ENCODE results near the gene NARS2. TPM values are rescaled to one million over a fixed set of nuclear protein-coding genes. Genes with fewer than 3 reads are reported as not detected.

Gene NARS2
- total RNA-seq, 2 experiments from 2014 or later: 12.8 to 14.5 TPM

- Mint-ChIP-seq H3K27me3 (no peaks in the 10 kb centered on the region), H3K9me3 (peaks cover 1% of the 10 kb centered on the region), H3K27ac (no peak overlapping the region), H3K4me1 (peaks cover 3% of the 10 kb centered on the region), H3K4me3 (no peak overlapping the region), H3K36me3 (peaks cover 13% of the 10 kb centered on the region)
- ATAC-seq (ENCODE audit: low read depth) (no peak), DNase-seq (no peak)
- POLR2A ChIA-PET: no interaction called here
Observed at GRCh38 chr11:78548911-78549590, 25.6 kb downstream of the NARS2 start.

- peaks cover 3% of the 10 kb centered on the region for H3K4me1 Mint-ChIP-seq
- no peaks in the 10 kb centered on the region for H3K27me3 Mint-ChIP-seq
- H3K36me3 Mint-ChIP-seq: peaks cover 14% of the 10 kb centered on the region
- peaks cover 3% of the 10 kb centered on the region for H3K9me3 Mint-ChIP-seq
- POLR2A ChIA-PET: no interaction called here
- no peak for ATAC-seq (ENCODE audit: low read depth)
- H3K4me3 Mint-ChIP-seq: no peak overlapping the region
- H3K27ac Mint-ChIP-seq: no peak overlapping the region
- no peak for DNase-seq
Observed at GRCh38 chr11:78547931-78548705, 26.5 kb downstream of the NARS2 start.

- POLR2A ChIA-PET: no interaction called here
- H3K27ac Mint-ChIP-seq: no peak overlapping the region
- peaks cover 18% of the 10 kb centered on the region for H3K36me3 Mint-ChIP-seq
- ATAC-seq (ENCODE audit: low read depth) (no peak), DNase-seq (no peak)
- peaks cover 3% of the 10 kb centered on the region for H3K4me1 Mint-ChIP-seq
- H3K4me3 Mint-ChIP-seq: no peak overlapping the region
- H3K27me3 Mint-ChIP-seq: no peaks in the 10 kb centered on the region
- H3K9me3 Mint-ChIP-seq: peaks cover 6% of the 10 kb centered on the region
Observed at GRCh38 chr11:78542007-78542406, 32.7 kb downstream of the NARS2 start.

DNA sequence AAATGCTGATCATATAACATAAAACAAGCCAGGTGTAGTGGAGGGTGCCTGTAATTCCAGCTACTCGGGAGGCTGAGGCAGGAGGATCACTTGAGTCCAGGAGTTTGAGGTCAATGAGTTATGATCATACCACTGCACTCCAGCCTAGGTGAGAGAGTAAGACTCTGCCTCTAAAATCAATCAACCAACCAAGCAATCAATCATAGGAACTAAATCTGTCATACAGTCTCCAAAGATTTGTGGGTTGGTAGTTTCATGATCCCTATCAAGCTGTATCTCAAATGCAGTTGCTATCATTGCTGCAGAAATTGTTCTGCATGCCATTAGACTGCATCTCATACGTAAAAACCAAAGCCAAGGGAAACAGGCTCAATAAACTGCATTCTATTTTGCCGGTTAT is 33.1 kb downstream of the NARS2 start:
- Mint-ChIP-seq H3K36me3 (peaks cover 20% of the 10 kb centered on the region), H3K4me1 (peaks cover 3% of the 10 kb centered on the region), H3K9me3 (peaks cover 6% of the 10 kb centered on the region), H3K27me3 (no peaks in the 10 kb centered on the region), H3K27ac (no peak overlapping the region), H3K4me3 (no peak overlapping the region)
- DNase-seq (no peak), ATAC-seq (ENCODE audit: low read depth) (no peak)
- POLR2A ChIA-PET: no interaction called here

DNA sequence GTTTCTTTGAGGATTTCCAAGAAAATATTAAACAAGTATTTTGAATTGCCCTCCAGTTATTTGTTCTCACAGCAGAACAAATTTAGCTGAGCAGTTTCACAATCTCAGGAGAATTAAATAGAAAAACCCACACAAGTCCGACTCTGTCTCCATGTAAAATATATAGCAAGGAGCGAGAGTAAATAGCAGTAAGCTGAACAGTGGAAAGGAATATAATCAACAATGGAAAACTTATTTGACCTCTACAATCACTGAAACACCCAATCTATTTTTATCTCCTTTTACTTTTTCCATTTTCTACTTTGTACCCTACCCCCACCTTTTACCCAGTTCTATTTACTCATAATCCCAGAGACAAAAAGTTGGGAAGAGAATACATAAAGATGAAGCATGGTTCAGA is 34.4 kb downstream of the NARS2 start:
- peaks cover 3% of the 10 kb centered on the region for H3K4me1 Mint-ChIP-seq
- DNase-seq: no peak
- H3K4me3 Mint-ChIP-seq: no peak overlapping the region
- POLR2A ChIA-PET: no interaction called here
- H3K36me3 Mint-ChIP-seq: peaks cover 17% of the 10 kb centered on the region
- peaks cover 6% of the 10 kb centered on the region for H3K9me3 Mint-ChIP-seq
- ATAC-seq (ENCODE audit: low read depth): no peak
- H3K27ac Mint-ChIP-seq: no peak overlapping the region
- H3K27me3 Mint-ChIP-seq: no peaks in the 10 kb centered on the region

DNA sequence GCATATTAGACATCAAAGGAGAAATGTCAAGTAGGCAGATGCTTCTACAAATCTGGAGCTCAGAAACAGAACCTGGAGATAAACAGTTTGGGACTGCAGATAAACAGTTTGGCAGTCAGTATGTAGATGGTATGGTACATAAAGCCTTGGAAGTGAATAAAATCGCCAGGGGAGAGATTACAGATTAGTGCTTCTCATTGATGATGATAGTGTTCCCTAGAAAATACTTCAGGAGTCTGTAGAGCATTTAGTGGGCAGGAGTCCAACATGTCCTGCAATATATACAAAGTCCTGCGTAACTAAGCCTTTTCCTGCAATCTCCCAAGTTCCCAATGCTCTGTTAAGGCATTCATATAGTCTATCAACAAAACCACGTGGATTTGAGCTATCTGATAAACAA is 35.2 kb downstream of the NARS2 start:
- peaks cover 5% of the 10 kb centered on the region for H3K9me3 Mint-ChIP-seq
- POLR2A ChIA-PET: no interaction called here
- H3K4me3 Mint-ChIP-seq: no peak overlapping the region
- ATAC-seq (ENCODE audit: low read depth): no peak
- no peaks in the 10 kb centered on the region for H3K27me3 Mint-ChIP-seq
- no peak for DNase-seq
- H3K36me3 Mint-ChIP-seq: peaks cover 15% of the 10 kb centered on the region
- no peak overlapping the region for H3K27ac Mint-ChIP-seq
- peaks cover 3% of the 10 kb centered on the region for H3K4me1 Mint-ChIP-seq

- H3K4me1 Mint-ChIP-seq: peaks cover 5% of the 10 kb centered on the region
- DNase-seq: no peak
- no peak overlapping the region for H3K27ac Mint-ChIP-seq
- H3K36me3 Mint-ChIP-seq: peaks cover 17% of the 10 kb centered on the region
- H3K4me3 Mint-ChIP-seq: no peak overlapping the region
- no peaks in the 10 kb centered on the region for H3K27me3 Mint-ChIP-seq
- ATAC-seq (ENCODE audit: low read depth): no peak
- POLR2A ChIA-PET: no interaction called here
- H3K9me3 Mint-ChIP-seq: peaks cover 3% of the 10 kb centered on the region
Observed at GRCh38 chr11:78536933-78537332, 37.7 kb downstream of the NARS2 start.

DNA sequence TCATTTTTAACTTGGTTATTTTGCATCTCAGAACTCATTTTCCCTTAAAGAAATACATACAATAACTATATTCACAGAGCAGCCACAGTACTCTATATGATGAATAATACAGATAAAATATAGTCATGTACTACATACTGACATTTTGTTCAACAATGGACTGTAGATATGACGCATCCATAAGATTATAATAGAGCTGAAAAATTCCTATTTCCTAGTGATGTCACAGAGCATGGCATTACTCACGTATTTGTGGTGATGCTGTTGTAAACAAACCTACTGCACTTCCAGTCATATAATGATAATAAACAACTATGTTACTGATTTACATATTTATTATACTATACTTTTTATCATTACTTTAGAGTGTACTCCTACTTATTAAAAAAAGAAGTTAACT is 38.7 kb downstream of the NARS2 start:
- POLR2A ChIA-PET: no interaction called here

GRCh38 chr11:78535027-78535426 is 39.6 kb downstream of the NARS2 start:
- no peak for ATAC-seq (ENCODE audit: low read depth)
- H3K9me3 Mint-ChIP-seq: peaks cover 3% of the 10 kb centered on the region
- H3K27me3 Mint-ChIP-seq: no peaks in the 10 kb centered on the region
- H3K4me3 Mint-ChIP-seq: no peak overlapping the region
- H3K27ac Mint-ChIP-seq: no peak overlapping the region
- peaks cover 4% of the 10 kb centered on the region for H3K4me1 Mint-ChIP-seq
- POLR2A ChIA-PET: no interaction called here
- H3K36me3 Mint-ChIP-seq: peaks cover 16% of the 10 kb centered on the region
- DNase-seq: no peak

More for the DNA sequence above, 38.7 kb downstream of the NARS2 start:
- H3K4me1 Mint-ChIP-seq: peaks cover 4% of the 10 kb centered on the region
- H3K27ac Mint-ChIP-seq: no peak overlapping the region
- ATAC-seq (ENCODE audit: low read depth): no peak
- H3K9me3 Mint-ChIP-seq: peaks cover 3% of the 10 kb centered on the region
- H3K36me3 Mint-ChIP-seq: peaks cover 16% of the 10 kb centered on the region
- no peak overlapping the region for H3K4me3 Mint-ChIP-seq
- DNase-seq: no peak
- H3K27me3 Mint-ChIP-seq: no peaks in the 10 kb centered on the region

DNA sequence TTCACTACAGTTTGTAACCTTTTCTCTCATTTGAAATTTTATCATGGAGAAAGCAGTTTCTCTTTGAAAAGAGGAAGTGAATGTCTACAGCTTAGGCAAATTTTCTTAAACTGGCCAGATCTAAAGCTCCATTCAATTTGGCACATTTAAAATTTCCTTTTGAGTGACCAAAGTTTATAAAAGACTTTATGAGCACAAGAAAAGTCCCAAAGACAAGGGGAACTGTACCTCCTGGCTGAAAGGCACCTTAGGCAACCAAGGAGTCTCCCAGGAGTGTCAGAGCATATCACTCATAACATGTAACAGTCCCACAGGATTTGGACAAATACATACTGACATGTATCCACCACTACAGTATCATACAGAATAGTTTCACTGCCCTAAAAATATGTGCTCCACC is 41.3 kb downstream of the NARS2 start:
- Mint-ChIP-seq H3K4me3 (no peak overlapping the region), H3K9me3 (peaks cover 2% of the 10 kb centered on the region), H3K36me3 (peaks cover 14% of the 10 kb centered on the region), H3K4me1 (peaks cover 4% of the 10 kb centered on the region), H3K27me3 (no peaks in the 10 kb centered on the region), H3K27ac (no peak overlapping the region)
- ATAC-seq (ENCODE audit: low read depth) (no peak), DNase-seq (no peak)
- POLR2A ChIA-PET: no interaction called here

GRCh38 chr11:78532991-78533390 is 41.7 kb downstream of the NARS2 start:
- Mint-ChIP-seq H3K27me3 (no peaks in the 10 kb centered on the region), H3K36me3 (peaks cover 11% of the 10 kb centered on the region), H3K4me1 (peaks cover 2% of the 10 kb centered on the region), H3K27ac (no peak overlapping the region), H3K9me3 (no peaks in the 10 kb centered on the region), H3K4me3 (no peak overlapping the region)
- POLR2A ChIA-PET: no interaction called here
- no peak for DNase-seq
- no peak for ATAC-seq (ENCODE audit: low read depth)

GRCh38 chr11:78526497-78527146 is 48.0 kb downstream of the NARS2 start:
- DNase-seq: no peak
- no peak for ATAC-seq (ENCODE audit: low read depth)
- POLR2A ChIA-PET: interaction anchor here (0.6 kb wide), 1 partner anchor 22 kb away, joined by 3 read pairs; no protein-coding TSS in a partner anchor
- H3K36me3 Mint-ChIP-seq: peaks cover 14% of the 10 kb centered on the region
- no peak overlapping the region for H3K4me3 Mint-ChIP-seq
- no peaks in the 10 kb centered on the region for H3K4me1 Mint-ChIP-seq
- H3K27me3 Mint-ChIP-seq: no peaks in the 10 kb centered on the region
- no peak overlapping the region for H3K27ac Mint-ChIP-seq
- H3K9me3 Mint-ChIP-seq: no peaks in the 10 kb centered on the region

GRCh38 chr11:78525720-78526119 is 48.9 kb downstream of the NARS2 start:
- POLR2A ChIA-PET: no interaction called here
- no peak overlapping the region for H3K27ac Mint-ChIP-seq
- DNase-seq (no peak), ATAC-seq (ENCODE audit: low read depth) (no peak)
- no peaks in the 10 kb centered on the region for H3K4me1 Mint-ChIP-seq
- H3K4me3 Mint-ChIP-seq: no peak overlapping the region
- peaks cover 13% of the 10 kb centered on the region for H3K36me3 Mint-ChIP-seq
- H3K9me3 Mint-ChIP-seq: no peaks in the 10 kb centered on the region
- H3K27me3 Mint-ChIP-seq: no peaks in the 10 kb centered on the region

- no peaks in the 10 kb centered on the region for H3K9me3 Mint-ChIP-seq
- ATAC-seq (ENCODE audit: low read depth) (no peak), DNase-seq (no peak)
- no peak overlapping the region for H3K4me3 Mint-ChIP-seq
- no peak overlapping the region for H3K27ac Mint-ChIP-seq
- POLR2A ChIA-PET: no interaction called here
- H3K4me1 Mint-ChIP-seq: no peaks in the 10 kb centered on the region
- H3K36me3 Mint-ChIP-seq: peaks cover 15% of the 10 kb centered on the region
- H3K27me3 Mint-ChIP-seq: no peaks in the 10 kb centered on the region
Observed at GRCh38 chr11:78520230-78520629, 54.4 kb downstream of the NARS2 start.
